ENCODE data around the gene CACNA2D2. TPM values are rescaled to one million over a fixed set of nuclear protein-coding genes. Genes with fewer than 3 reads are reported as not detected.

CACNA2D2 gene
- total and polyA plus RNA-seq, 2 of the 8 experiments (the other 6 are each of a cell fraction or from before 2014, with no cell fraction given) = 14.1 to 25.0 TPM

GRCh38 chr3:50321336-50322114, 181.9 kb downstream of the CACNA2D2 start (continued):
- TF ChIP-seq HDAC6 (IDR thresholded peaks at IDR 0.05; ENCODE audit: low read depth, low read length) (no peak), KDM1A (IDR thresholded peaks at IDR 0.05; ENCODE audit: borderline replicate concordance, low read length) (no peak), ATF2 (IDR thresholded peaks at IDR 0.05; ENCODE audit: low read length) (no peak), SIX5 (IDR thresholded peaks at IDR 0.05; ENCODE audit: low read depth, low read length) (no peak), SP1 (IDR thresholded peaks at IDR 0.05; ENCODE audit: low read depth, low read length) (peak; percentile 57; the same call in 1 of the 2 replicates), TCF12 (IDR thresholded peaks at IDR 0.05; ENCODE audit: low read depth, low read length) (no peak), CHD2 (IDR thresholded peaks at IDR 0.05; ENCODE audit: low read length) (no peak), SP2 (IDR thresholded peaks at IDR 0.05; ENCODE audit: low read length) (no peak), YY1 (IDR thresholded peaks at IDR 0.05; ENCODE audit: low read depth, low read length) (no peak), CREB1 (IDR thresholded peaks at IDR 0.05) (no peak), CEBPB (IDR thresholded peaks at IDR 0.05; ENCODE audit: low read depth, low read length) (no peak), ASH2L (IDR thresholded peaks at IDR 0.05; ENCODE audit: low read length) (no peak), TBP (IDR thresholded peaks at IDR 0.05; ENCODE audit: low read depth, low read length) (peak; percentile 55), SAP30 (IDR thresholded peaks at IDR 0.05; ENCODE audit: insufficient read depth, insufficient replicate concordance, low read length) (no peak), KDM4A (IDR thresholded peaks at IDR 0.05; ENCODE audit: low read depth, low read length, severe bottlenecking) (peak; percentile 11), NANOG (IDR thresholded peaks at IDR 0.05; ENCODE audit: insufficient read depth, low read depth, low read length, poor library complexity, severe bottlenecking) (no peak), JUN (IDR thresholded peaks at IDR 0.05; ENCODE audit: low read depth, low read length) (no peak), NRF1 (IDR thresholded peaks at IDR 0.05; ENCODE audit: low read depth, low read length) (no peak), SUZ12 (IDR thresholded peaks at IDR 0.05; ENCODE audit: low read length) (no peak), BRCA1 (IDR thresholded peaks at IDR 0.05; ENCODE audit: low read depth, low read length) (no peak), HDAC2 (IDR thresholded peaks at IDR 0.05; ENCODE audit: borderline replicate concordance in 1 of 2, low read depth in 2 of 2, low read length in 2 of 2) (0 out of 4 replicates have a peak, but pooled peaks of 1 of the 2 experiments have one; percentile 50), TAF7 (optimal IDR thresholded peaks at IDR 0.05; ENCODE audit: borderline replicate concordance, low read depth, low read length) (peak; percentile 57), SRF (IDR thresholded peaks at IDR 0.05; ENCODE audit: low read depth, low read length) (no peak), TAF1 (IDR thresholded peaks at IDR 0.05; ENCODE audit: low read depth, low read length) (peak; percentile 82)

Measured in H1 (cell line).